AG04449 (cell line): ENCODE results near the gene BCL2A1.
"Not testable (repeated sequence)": the region's sequence is repeated elsewhere in the genome, so short reads cannot be mapped to it uniquely, and the experiment has no call there.

Experiments
- CTCF ChIA-PET: fragments of 350-600 bp; formaldehyde crosslinking; extraction: SDS; loops from one replicate; lab custom pipeline; 2021; ENCODE audit warnings: antibody characterized with exemption; lab: Yijun Ruan, JAX
- POLR2A ChIA-PET: fragments of 400-600, 350-600 bp; formaldehyde crosslinking; extraction: SDS; loops from one replicate; lab custom pipeline; 2020; ENCODE audit warnings: antibody characterized with exemption, inconsistent platforms; lab: Yijun Ruan, JAX
- DNase-seq: peaks from one replicate; pipeline ENCODE4 v3.0.0-alpha.2; 2010; ENCODE audit warnings: low read depth, low spot score
- H3K4me3 ChIP-seq: 2 replicates; pipeline ENCODE4 v1.5.1; 2011; ENCODE audit warnings: low read depth, mild to moderate bottlenecking, control low read depth, low read length
- TF ChIP-seq, protein P1 (sequence below): IDR thresholded peaks from one replicate; pipeline ENCODE4 v1.5.1; 2011; ENCODE audit warnings: mild to moderate bottlenecking, moderate library complexity, low read length, control low read depth, inconsistent platforms; ENCODE audit not compliant: insufficient read depth; ENCODE audit errors: missing control alignments

Gene BCL2A1

DNA sequence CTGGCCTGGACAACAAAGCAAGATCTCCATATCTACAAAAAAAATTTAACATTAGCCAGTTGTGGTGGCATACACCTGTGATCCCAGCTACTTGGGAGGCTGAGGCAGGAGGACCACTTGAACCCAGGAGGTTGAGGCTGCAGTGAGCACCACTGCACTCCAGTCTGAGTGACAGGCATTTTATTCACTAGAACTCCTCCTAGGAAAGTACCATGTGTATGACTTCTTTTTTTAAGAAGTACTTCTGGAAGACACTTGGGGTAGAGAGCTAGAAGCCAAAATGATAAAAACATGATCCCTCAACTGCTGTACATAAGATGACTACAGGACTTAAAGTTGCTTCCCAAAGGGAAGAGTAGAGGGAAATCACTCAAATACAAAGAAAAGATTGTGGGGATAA is 24.0 kb downstream of the BCL2A1 start:
- POLR2A ChIA-PET = interaction anchor here (1.0 kb wide), 1 partner anchor 636 kb away, joined by 3 read pairs; the partner anchor contains the start of gene TMED3
- TF ChIP-seq, protein P1, sequence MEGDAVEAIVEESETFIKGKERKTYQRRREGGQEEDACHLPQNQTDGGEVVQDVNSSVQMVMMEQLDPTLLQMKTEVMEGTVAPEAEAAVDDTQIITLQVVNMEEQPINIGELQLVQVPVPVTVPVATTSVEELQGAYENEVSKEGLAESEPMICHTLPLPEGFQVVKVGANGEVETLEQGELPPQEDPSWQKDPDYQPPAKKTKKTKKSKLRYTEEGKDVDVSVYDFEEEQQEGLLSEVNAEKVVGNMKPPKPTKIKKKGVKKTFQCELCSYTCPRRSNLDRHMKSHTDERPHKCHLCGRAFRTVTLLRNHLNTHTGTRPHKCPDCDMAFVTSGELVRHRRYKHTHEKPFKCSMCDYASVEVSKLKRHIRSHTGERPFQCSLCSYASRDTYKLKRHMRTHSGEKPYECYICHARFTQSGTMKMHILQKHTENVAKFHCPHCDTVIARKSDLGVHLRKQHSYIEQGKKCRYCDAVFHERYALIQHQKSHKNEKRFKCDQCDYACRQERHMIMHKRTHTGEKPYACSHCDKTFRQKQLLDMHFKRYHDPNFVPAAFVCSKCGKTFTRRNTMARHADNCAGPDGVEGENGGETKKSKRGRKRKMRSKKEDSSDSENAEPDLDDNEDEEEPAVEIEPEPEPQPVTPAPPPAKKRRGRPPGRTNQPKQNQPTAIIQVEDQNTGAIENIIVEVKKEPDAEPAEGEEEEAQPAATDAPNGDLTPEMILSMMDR = no peak

DNA sequence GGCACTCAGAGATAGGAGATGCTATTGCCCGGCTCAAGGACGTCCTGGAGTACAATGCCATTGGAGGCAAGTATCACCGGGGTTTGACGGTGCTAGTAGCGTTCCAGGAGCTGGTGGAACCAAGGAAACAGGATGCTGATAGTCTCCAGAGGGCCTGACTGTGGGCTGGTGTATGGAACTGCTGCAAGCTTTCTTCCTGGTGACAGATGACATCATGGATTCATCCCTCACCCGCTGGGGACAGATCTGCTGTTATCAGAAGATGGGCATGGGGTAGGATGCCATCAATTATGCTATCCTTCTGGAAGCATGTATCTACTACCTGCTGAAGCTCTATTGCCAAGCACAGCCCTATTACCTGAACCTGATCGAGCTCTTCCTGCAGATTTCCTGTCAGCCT is 26.4 kb downstream of the BCL2A1 start:
- CTCF ChIA-PET = interaction anchor here (1.5 kb wide), 1 partner anchor 49 kb away, joined by 3 read pairs; no protein-coding TSS in a partner anchor

More for the DNA sequence above, 24.0 kb downstream of the BCL2A1 start:
- DNase-seq = no peak
- no peak overlapping the region for H3K4me3 ChIP-seq
- CTCF ChIA-PET = no interaction called here

DNA sequence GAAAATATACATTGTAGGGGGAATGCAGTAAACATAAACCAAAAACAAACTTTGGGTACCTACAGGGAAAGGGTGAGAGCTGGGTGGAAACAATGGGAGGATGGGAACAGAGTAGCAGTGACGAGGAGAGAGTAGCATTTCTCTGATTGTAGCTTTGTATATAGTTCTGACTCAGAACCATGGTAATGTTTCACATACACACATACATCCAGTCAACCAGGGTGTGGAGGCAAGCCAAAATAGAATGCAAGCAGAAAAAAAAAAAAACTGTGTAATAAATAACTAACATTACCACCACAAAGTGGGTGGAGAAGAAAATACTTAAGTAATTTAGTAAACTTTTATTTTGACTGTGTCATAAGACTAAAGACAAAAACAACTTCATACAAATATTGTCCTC is 27.2 kb downstream of the BCL2A1 start:
- H3K4me3 ChIP-seq = no peak overlapping the region
- ChIA-PET POLR2A (interaction anchor here (1.2 kb wide), 1 partner anchor 22 kb away, joined by 4 read pairs; no protein-coding TSS in a partner anchor), CTCF (interaction anchor here (1.5 kb wide), 1 partner anchor 50 kb away, joined by 3 read pairs; no protein-coding TSS in a partner anchor)
- DNase-seq = no peak
- TF ChIP-seq, protein P1 = no peak

More for the DNA sequence above, 26.4 kb downstream of the BCL2A1 start:
- POLR2A ChIA-PET = no interaction called here
- no peak overlapping the region for H3K4me3 ChIP-seq
- TF ChIP-seq, protein P1 = no peak
- no peak for DNase-seq

DNA sequence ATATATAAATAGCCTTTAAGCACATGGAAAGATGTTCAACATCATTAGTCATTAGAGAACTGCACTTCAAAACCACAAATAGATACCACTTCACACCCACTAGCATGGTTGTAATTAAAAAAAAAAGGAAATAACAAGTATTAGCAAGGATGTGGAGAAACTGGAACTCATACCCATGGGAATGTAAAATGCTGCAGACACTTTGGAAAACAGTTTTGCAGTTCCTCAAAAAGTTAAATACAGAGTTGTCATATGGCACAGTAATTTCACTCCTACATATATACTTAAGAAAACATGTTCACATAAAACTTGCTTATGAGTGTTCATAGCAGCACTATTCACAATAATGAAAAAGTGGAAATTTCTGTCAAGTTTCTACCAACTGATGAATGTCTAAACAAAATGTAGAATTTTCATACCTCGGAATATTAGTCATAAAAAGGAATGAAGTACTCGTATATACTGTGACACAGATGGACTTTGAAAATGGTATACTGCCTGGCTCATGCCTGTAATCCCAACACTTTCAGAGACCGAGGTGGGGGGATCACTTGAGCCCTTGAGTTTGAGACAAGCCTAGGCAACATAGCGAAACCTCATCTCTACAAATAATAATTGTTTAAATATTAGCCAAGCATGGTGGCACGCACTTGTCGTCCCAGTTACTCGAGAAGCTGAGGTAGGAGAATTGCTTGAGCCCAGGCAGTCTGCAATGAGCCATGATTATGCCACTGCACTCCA is 28.1 kb downstream of the BCL2A1 start:
- ChIA-PET CTCF (interaction anchor here (1.5 kb wide), 1 partner anchor 51 kb away, joined by 3 read pairs; no protein-coding TSS in a partner anchor), POLR2A (interaction anchor here (1.2 to 1.5 kb wide), 2 partner anchors 20 to 21 kb away, joined by 4 to 7 read pairs; no protein-coding TSS in a partner anchor)
- H3K4me3 ChIP-seq = no peak overlapping the region
- DNase-seq = no peak
- TF ChIP-seq, protein P1 = no peak

DNA sequence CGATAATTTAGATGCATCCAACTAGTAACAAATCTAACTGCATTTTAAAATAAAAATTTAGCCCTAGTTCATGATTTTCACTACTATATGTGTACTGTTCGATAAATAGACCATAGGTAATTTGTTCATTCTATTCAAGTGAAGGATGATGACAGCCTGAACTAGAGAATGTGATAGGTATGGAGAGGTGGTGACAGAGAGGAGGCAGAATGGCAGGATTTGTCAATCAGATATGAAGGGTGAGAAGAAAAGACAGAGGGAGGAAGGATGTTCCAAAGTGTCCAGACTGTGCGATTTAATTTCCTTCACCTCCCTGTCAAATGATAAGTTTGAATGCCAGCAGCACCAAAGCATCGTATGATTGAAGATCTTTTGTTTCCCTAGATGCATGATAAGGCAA is 31.6 kb downstream of the BCL2A1 start:
- no peak for DNase-seq
- TF ChIP-seq, protein P1 = no peak
- CTCF ChIA-PET = no interaction called here
- no peak overlapping the region for H3K4me3 ChIP-seq
- POLR2A ChIA-PET = no interaction called here

DNA sequence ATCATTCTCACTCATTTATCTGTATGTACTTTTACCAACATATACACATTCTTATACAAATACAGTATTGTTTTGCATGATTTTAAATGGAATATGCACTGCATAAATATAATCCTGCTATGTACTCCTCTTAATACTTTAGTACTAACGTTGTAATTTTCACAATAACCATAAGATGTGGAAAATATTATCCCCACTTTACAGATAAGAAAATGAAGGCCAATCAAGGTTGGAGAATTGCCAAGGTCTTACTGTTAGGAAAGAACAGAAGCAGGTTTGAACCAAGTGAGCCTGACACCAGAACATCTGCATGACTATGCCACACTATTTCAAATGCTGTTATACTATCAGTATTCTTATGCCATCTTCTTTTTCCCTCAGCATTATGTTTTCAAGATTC is 32.9 kb downstream of the BCL2A1 start:
- DNase-seq = no peak
- TF ChIP-seq, protein P1 = no peak
- ChIA-PET POLR2A (no interaction called here), CTCF (no interaction called here)
- H3K4me3 ChIP-seq = no peak overlapping the region

DNA sequence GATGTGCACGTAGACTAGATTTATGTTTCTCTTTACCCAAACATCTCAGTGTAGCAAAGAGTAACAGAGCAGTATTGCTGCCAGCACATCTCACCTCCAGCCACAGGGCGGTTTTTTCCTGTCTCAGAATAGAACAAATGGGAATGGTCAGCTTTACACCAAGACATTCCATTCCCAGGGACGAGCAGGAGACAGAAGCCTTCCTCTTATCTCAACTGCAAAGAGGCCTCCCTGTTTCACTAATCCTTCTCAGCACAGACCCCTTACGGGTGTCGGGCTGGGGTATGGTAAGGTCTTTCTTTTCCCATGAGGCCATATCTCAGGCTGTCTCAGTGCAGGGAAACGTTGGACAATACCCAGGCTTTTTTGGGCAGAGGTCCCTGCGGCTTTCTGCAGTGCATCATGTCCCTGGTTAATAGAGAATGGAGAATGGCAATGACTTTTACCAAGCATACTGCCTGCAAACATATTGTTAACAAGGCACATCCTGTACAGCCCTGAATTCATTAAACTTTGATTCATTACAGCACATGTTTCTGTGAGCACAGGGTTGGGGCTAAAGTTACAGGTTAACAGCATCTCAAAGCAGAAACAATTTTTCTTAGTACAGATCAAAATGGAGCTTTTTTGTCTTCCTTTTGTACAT is 35.3 kb downstream of the BCL2A1 start:
- CTCF ChIA-PET = not testable (repeated sequence)

More for the DNA sequence above, 35.3 kb downstream of the BCL2A1 start:
- DNase-seq, H3K4me3 ChIP-seq, POLR2A ChIA-PET: not testable (repeated sequence)
